ENCODE data around the gene HTRA3.

The HTRA3 gene

GRCh38 chr4:8308856-8309771, 39.6 kb downstream of the HTRA3 start:
- peak; percentile 63 for DNase-seq (ENCODE audit: low spot score)

GRCh38 chr4:8310306-8310705, 40.8 kb downstream of the HTRA3 start:
- no peak for DNase-seq (ENCODE audit: low spot score)

GRCh38 chr4:8311101-8312068, 41.8 kb downstream of the HTRA3 start:
- peak; percentile 59 for DNase-seq (ENCODE audit: low spot score)

- DNase-seq (ENCODE audit: low spot score) = no peak
Measured at GRCh38 chr4:8312069-8312445, 42.5 kb downstream of the HTRA3 start.

- no peak for DNase-seq (ENCODE audit: low spot score)
Measured at GRCh38 chr4:8312976-8313375, 43.4 kb downstream of the HTRA3 start.

GRCh38 chr4:8314691-8315255, 45.2 kb downstream of the HTRA3 start:
- peak; percentile 49 for DNase-seq (ENCODE audit: low spot score)

- DNase-seq (ENCODE audit: low spot score) = peak; percentile 68
Measured at GRCh38 chr4:8315435-8316250, 46.1 kb downstream of the HTRA3 start.

- peak; percentile 68 for DNase-seq (ENCODE audit: low spot score)
Measured at GRCh38 chr4:8316251-8316771, 46.8 kb downstream of the HTRA3 start.

- DNase-seq (ENCODE audit: low spot score) = peak; percentile 56
Measured at GRCh38 chr4:8316911-8317351, 47.4 kb downstream of the HTRA3 start.

- DNase-seq (ENCODE audit: low spot score) = no peak
Measured at GRCh38 chr4:8317474-8317873, 47.9 kb downstream of the HTRA3 start.

- no peak for DNase-seq (ENCODE audit: low spot score)
Measured at GRCh38 chr4:8318509-8318908, 49.0 kb downstream of the HTRA3 start.

GRCh38 chr4:8319061-8319460, 49.5 kb downstream of the HTRA3 start:
- peak; percentile 54 for DNase-seq (ENCODE audit: low spot score)

- peak; percentile 65 for DNase-seq (ENCODE audit: low spot score)
Measured at GRCh38 chr4:8319731-8320385, 50.3 kb downstream of the HTRA3 start.

- no peak for DNase-seq (ENCODE audit: low spot score)
Measured at GRCh38 chr4:8320386-8320750, 50.8 kb downstream of the HTRA3 start.

- DNase-seq (ENCODE audit: low spot score) = no peak
Measured at GRCh38 chr4:8321220-8321619, 51.7 kb downstream of the HTRA3 start.

GRCh38 chr4:8321771-8322170, 52.2 kb downstream of the HTRA3 start:
- peak; percentile 58 for DNase-seq (ENCODE audit: low spot score)

GRCh38 chr4:8322794-8323704, 53.5 kb downstream of the HTRA3 start:
- peak; percentile 57 for DNase-seq (ENCODE audit: low spot score)

GRCh38 chr4:8323947-8324555, 54.5 kb downstream of the HTRA3 start:
- DNase-seq (ENCODE audit: low spot score) = no peak

GRCh38 chr4:8324640-8325239, 55.2 kb downstream of the HTRA3 start:
- DNase-seq (ENCODE audit: low spot score) = no peak

Data from left forelimb (tissue), 1 donor.